ENCODE data around the gene VEPH1.

VEPH1 gene

GRCh38 chr3:157472648-157473047, 30.6 kb downstream of the VEPH1 start:
- no peak for DNase-seq

- DNase-seq = no peak
Measured at GRCh38 chr3:157471064-157471463, 32.2 kb downstream of the VEPH1 start.

GRCh38 chr3:157469561-157470294, 33.5 kb downstream of the VEPH1 start:
- DNase-seq = no peak

- DNase-seq = no peak
Measured at GRCh38 chr3:157467200-157467599, 36.0 kb downstream of the VEPH1 start.

DNA sequence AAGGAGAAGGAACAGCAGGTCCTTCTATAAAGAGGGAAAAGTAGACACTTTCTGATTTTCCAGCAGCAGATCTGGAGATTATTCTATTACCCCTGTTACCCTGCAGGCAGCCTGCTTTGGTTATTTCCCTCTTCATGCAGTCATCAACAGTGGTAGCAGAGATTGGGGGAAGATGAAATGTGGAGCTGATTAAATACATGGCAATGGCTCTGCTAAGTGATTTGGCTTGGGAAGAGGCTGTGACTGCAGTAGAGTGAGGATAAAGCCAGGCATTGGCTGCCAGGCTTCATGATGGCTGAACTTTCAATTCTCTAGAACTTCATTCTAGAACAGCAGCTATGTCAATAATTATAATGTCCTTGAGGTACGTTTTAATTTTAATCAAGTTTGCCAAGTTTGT, 37.5 kb downstream of the VEPH1 start:
- no peak for DNase-seq

GRCh38 chr3:157464321-157464720, 38.9 kb downstream of the VEPH1 start:
- DNase-seq = no peak

DNA sequence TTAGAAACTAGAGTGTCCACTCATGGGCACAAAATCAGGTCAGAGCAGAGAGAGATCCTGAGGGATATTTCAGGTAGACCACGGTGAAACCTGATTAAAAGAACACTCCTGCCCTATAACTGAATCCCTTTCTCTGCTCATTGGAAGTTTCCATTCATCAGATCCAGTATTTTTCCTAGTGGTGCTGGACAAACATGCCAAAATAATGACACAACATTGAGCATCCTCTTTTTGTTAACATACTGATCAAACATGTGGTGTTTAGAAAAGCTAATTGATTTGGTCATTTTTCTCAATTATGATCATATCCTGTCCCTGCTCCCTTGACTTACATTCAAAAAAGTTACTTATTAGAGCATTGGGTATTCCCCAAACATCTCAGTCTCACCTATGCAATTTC, 39.4 kb downstream of the VEPH1 start:
- DNase-seq = no peak

GRCh38 chr3:157460253-157460652, 43.0 kb downstream of the VEPH1 start:
- no peak for DNase-seq

GRCh38 chr3:157459706-157460105, 43.5 kb downstream of the VEPH1 start:
- DNase-seq = no peak

DNA sequence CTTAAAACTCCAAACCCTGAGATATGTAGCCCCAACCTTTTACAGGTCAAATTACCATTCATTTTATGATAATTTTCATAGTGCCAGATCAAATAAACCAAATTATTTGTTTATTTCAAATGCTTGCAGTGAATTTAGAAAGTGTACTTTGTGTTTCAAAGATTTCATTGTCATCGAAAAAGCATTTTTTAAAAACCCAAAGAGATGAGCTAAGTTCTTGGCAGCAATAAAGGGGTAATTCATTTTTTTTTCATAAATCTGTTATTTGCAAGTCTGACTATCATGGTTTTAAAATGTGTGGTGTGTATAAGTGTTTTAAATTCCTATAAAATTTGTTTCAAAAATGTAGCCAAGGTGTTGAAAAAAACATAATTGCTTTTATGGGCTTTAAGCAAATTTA, 49.4 kb downstream of the VEPH1 start:
- no peak for DNase-seq

DNA sequence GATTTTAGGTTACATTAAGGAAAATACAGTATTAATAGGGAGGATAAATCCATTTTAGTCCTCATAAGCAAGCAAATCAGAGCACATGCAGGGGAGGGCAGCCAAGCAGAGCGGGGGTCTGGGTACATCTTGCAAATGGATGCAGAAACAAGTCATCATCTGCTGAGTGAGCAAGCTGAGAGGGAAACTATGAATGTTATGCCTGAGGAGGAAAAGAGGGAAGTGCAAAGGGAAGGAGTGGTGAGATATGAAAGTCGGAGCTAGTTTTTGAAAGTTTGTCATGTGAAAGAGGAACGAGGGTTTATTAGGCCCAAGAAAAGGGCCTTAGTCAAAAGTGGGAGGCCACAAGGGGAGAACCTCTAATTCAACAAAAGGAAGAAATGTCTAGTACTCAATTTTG, 51.1 kb downstream of the VEPH1 start:
- no peak for DNase-seq

- no peak for DNase-seq
Measured at GRCh38 chr3:157447026-157447694, 56.1 kb downstream of the VEPH1 start.

DNA sequence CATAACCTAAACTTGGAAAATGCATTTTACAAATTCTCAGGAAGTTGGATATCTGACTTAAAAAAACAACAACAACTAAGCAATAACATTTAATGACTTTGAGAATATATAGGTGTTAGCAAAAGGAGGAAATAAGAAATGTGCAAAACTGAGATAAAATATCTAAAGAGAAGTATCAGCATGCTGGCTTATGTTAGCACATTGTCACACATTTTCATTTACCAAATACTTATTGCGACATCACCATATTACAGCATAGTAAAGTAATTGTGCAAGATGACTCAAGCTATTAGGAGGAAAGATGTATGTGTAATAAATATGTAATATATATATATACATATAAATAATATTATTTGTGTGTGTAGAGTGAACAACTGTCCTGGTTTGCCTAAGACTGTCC, 57.4 kb downstream of the VEPH1 start:
- DNase-seq = peak; percentile 19

- no peak for DNase-seq
Measured at GRCh38 chr3:157444797-157445184, 58.4 kb downstream of the VEPH1 start.

- no peak for DNase-seq
Measured at GRCh38 chr3:157443905-157444796, 59.1 kb downstream of the VEPH1 start.

DNA sequence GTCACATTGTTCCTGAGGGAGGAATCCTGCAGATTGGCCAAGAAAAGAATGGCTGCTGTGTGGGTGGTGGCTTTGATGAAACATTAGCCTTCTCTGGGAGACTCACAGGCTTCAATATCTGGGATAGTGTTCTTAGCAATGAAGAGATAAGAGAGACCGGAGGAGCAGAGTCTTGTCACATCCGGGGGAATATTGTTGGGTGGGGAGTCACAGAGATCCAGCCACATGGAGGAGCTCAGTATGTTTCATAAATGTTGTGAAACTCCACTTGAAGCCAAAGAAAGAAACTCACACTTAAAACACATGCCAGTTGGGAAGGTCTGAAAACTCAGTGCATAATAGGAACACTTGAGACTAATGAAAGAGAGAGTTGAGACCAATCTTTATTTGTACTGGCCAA, 60.5 kb downstream of the VEPH1 start:
- no peak for DNase-seq

DNA sequence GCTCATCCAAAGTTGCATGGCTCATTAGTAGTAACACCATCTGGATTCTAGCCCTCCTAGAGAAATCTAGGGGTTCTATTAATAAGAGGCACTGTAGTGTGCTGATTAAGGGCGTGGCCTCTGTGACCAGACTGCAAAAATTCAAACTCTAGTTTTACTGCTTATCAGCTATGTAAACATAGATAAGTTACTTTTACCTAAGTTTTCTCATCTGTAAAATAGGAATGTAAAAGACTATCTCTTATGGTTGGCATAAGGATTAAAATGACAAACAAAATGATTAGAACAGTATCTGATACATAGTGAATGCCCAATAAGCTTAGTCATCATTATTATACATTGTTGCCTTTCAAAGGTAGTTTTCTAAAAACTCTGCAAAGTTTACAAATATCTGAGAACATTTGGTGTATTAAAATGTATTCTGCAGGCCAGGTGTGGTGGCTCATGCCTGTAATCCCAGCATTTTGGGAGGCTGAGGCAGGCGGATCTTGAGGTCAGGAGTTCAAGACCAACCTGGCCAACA, 62.1 kb downstream of the VEPH1 start:
- DNase-seq = no peak

GRCh38 chr3:157438194-157438730, 65.0 kb downstream of the VEPH1 start:
- DNase-seq = no peak

GRCh38 chr3:157436583-157437291, 66.5 kb downstream of the VEPH1 start, which contains the start of gene PTX3:
TSS of gene PTX3 (plus strand) at chr3:157436850. CDS start at chr3:157436934, 84 bp downstream.
- peak; percentile 32 for DNase-seq

- DNase-seq = no peak
Measured at GRCh38 chr3:157429708-157430107, 73.5 kb downstream of the VEPH1 start.

GRCh38 chr3:157428853-157429252, 74.4 kb downstream of the VEPH1 start:
- no peak for DNase-seq

DNA sequence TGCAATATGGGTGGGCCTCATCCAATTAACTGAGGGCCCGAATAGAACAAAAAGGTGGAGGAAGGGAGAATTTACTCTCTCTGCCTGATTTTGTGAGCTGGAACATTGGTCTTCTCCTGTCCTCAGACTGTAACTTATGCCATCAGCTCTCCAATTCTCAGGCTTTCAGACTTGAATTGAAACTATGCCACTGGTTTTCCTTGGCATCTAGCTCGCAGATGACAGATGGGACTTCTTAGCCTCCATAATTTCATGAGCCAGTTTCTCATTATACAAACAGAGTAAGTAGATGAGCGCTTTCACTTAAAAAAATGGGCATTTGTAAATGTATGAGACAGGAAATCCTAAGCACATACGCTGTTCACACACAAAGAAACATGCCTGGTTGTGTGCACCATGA, 75.3 kb downstream of the VEPH1 start:
- no peak for DNase-seq
